Activated naive CD4-positive, alpha-beta T cell treated with Interleukin-2 at 50 U/mL for 16 hours (primary cell): ENCODE results near the gene SH2D3A.
"Not testable (repeated sequence)": the region's sequence is repeated elsewhere in the genome, so short reads cannot be mapped to it uniquely, and the experiment has no call there.

Source experiments
- DNase-seq: peaks from one replicate; pipeline ENCODE4 v3.0.0-alpha.2; 2020

Gene SH2D3A

GRCh38 chr19:6767357-6768235 lies at the start of gene SH2D3A:
TSS of gene SH2D3A (minus strand) at chr19:6767435. CDS start at chr19:6763748, 3,687 bp downstream.
- DNase-seq = peak; percentile 92

- DNase-seq = no peak
These were observed 46.4 kb upstream of the SH2D3A start for GRCh38 chr19:6813659-6814058.

DNA sequence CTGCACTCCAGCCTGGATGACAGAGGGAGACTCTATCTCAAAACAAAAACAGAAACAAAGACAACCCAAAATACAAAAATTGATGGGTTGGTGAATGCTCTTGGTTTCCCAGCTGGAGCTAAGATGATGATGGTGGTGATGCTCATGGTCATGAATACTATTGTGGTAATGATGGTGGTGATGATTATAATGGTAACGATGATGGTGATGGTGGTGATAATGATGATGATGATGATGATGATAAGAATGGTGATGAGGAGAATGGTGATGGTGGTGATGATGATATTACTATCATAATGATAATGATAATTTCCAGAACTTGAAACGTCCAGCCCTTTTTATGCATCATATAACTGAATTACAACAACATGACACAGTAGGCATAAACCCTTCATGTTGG lies 45.4 kb upstream of the SH2D3A start:
- DNase-seq = no peak

DNA sequence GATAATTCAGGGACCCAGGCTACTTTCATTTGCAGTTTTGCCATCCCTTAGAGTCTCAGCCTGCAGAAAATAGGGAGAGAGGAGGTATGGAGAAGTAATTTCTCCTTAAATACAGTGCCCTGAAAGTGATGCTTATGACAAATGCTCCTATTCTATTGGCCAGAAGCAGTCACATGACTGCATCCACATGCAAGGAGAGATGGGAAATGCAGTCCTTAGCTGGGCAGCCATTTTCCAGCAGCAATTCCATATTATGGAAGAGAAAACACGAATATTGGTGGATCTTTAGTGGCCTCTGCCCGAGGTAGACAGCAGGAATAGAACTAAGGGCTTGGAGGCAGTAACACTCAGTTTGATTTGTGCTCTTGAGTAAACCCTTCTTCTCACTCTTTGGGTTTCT lies 44.7 kb upstream of the SH2D3A start:
- DNase-seq = no peak

DNA sequence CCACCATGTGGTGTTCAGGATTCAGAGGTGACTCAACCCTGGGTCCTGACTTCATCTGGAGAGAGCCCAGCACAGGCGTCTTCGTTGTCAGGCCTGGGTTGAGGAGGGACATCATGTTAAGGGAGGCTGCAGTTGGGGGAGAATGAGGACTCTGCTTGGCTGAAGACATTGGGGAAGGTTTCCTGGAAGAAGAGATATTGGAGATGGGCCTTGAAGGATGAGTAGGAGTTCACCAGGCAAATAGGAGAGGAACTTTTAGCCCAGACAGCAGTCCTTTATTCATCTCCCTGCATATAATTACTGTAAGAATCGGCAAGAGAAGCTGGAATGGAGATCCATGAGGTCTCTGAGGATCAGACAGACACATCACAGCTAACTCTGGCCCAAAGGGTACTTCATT lies 44.1 kb upstream of the SH2D3A start:
- DNase-seq = no peak

DNA sequence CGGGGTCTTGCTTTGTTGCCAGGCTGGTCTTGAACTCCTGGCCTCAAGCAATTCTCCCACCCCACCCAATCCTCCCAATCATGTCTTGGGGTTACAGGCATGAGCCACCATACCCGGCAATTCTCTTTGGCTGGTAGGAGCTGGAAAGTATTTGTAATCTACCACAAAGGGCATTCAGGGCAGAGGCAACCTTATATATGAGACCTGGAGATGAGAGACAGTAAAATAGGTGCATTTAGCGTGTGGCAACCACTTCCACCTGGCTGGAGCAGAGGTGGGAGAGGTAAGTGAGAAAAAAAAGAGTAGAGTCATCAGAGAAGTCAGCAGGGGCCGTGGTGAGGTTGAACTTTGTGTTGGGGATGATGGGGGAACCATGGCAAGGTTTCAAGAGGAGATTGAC lies 42.0 kb upstream of the SH2D3A start:
- DNase-seq = no peak

DNA sequence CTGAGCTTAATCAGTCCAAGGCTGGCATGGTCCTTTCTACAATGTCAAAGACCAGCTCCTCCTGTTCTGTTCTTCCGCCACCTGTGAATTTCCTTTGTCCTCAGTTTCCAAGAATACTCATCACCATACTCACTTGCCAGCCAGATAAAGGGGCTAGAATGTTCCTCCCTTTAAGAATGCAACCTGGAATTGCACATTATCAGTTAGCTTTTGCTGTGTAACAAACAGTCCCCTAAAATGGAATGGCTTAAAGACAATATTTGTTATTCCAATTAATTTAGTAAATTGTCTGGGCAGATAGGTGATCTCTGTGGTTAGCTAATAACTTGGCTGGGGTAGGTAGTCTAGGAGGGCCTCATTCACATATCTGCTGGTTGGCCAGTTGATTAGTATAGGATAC lies 41.3 kb upstream of the SH2D3A start:
- no peak for DNase-seq

DNA sequence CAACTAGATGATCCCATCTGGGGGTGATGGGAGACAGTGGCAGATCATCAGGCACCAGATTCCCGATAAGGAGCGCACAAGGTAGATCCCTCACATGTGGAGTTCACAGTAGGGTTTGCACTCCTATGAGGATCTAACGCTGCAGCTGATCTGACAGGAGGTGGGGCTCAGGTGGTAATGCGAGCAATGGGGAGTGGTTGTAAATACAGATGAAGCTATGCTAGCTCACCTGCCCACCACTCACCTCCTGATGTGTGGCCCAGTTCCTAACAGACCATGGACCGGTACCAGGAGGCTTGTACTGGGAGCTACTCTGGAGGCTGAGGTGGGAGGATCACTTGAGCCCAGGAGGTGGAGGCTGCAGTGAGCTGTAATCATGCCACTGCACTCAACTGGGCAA lies 40.1 kb upstream of the SH2D3A start:
- no peak for DNase-seq

GRCh38 chr19:6806488-6806887 lies 39.3 kb upstream of the SH2D3A start:
- DNase-seq = no peak

GRCh38 chr19:6803036-6803404 lies 35.8 kb upstream of the SH2D3A start:
- DNase-seq = no peak

GRCh38 chr19:6802336-6803035 lies 35.3 kb upstream of the SH2D3A start:
- DNase-seq = peak; percentile 74

DNA sequence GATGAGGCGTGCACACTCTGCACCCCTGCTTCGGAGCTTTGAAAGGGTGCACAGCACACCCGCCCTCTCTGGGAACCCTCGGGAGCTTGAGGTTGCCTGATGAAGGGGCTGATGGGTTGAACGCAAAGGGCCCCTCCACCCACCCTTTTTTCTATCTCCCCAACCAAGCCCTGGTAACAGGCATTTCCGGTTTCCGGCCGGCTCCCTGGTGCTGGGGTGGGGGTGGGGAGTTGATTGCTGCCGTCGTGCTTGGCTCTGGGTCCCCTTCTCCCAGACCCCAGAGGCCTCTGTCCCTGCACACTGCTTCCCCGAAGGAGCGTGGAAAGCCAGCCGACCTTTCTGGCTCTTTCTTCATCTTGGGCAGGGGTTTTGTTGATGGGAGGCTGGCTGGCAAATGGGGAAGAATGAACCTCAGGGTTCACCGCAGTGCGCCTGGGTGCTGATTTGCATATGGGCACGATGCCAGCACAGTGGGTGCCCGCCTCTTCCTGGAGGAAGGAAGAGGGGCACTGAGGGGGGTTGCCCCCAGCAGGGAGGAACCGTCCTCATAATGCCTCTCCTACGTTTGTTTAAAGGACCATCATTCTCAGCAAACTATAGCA lies 34.4 kb upstream of the SH2D3A start:
- peak; percentile 80 for DNase-seq

DNA sequence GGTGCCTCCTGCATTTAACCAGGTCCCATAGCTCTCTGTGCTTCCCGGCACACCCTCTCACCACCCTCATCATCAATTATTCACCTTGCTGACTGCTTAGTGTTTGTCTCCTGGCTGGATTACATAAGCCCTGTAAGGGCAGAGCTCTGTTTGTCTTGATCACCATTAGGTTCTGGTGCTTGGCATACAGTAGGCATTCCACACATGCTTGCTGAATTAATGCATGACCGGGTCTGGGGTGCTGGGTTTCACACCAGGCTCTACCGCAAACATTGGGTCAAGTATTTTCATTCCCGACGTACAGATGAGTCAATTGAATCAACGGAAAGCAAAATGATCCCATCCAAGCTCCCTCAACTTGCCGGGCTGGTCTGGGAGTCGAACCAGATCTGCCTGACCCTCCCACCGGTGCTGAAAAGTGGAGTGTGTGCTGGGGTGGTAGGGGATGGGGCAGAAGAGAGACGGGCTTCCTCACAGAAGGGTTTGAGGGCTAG lies 33.8 kb upstream of the SH2D3A start:
- DNase-seq = no peak

DNA sequence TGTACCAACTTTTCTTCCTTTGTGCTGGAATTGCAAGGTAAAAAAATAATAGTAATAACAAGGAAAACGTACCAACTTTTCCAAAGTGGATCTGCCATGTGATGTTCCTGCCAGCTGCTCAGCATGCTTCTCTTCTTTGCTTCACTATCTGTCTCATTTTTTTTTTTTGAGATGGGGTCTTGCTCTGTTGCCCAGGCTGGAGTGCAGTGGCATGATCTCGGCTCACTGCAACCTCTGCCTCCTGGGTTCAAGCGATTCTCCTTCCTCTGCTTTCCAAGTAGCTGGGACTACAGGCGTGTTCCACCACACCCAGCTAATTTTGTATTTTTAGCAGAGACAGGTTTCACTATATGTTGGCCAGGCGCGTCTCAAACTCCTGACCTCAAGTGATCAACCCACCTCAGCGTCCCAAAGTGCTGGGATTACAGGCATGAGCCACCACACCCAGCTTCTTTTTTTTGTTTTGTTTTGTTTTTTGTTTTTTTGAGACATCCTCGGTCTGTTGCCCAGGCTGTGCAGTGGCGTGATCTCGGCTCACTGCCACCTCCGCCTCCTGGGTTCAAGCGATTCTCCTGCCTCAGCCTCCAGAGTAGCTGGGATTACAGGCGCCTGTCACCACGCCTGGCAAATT lies 33.0 kb upstream of the SH2D3A start:
- DNase-seq = not testable (repeated sequence)

GRCh38 chr19:6797646-6798045 lies 30.4 kb upstream of the SH2D3A start:
- DNase-seq = no peak

- no peak for DNase-seq
These were observed 29.0 kb upstream of the SH2D3A start for GRCh38 chr19:6796278-6796677.

DNA sequence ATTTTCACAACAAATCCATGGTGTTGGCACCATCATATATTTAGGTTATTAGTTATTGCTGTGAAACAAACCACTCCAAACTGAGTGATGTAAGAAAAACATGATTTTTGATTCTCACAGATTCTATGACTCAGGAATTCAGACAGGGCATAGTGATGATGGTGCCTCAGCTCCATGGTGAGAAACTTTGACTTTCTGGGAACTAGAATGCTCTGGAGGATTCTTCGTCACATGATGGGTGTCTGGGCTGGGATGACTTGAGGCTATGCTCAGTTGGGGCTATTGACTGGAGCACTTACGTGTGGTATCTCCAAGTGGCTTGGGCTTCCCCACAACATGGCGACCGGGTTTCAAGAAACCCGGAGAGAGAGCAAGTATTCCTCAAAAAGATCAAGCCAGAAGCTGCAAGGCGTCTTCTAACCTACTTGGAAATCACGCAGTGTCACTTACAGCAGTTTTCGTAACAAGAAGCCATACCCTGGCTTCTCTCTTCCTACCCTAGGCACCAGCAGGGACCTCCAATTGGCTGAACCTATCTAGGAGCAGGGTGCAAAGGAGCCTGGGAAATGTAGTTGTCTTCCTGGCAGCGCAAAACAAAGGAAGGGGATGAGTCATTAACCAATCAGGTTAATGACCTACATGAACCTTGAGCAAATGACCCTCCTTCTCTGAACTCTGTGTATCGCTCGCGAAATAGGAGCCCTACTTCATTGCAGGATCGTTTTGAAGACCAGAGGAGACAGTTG lies 27.6 kb upstream of the SH2D3A start:
- no peak for DNase-seq

- no peak for DNase-seq
These were observed 26.7 kb upstream of the SH2D3A start for GRCh38 chr19:6793973-6794372.

DNA sequence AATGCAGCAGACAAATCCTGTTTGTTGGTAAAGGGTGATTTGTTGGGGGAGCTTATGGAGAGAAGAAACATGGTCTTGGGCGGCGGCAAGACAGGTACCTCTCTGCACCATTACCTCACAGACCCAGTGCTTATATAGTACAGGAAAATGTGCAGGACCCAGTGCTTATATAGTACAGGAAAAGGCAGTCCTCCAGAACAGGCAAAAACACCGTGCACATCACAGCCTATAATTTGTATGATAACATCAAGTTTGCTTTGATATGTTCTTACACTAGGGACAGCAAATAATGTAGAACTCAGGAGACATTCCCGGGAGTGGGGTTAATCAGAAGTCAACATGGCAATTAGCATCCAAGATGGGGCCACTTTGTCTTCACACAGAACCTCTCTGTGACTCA lies 26.2 kb upstream of the SH2D3A start:
- DNase-seq = no peak

- no peak for DNase-seq
These were observed 24.0 kb upstream of the SH2D3A start for GRCh38 chr19:6791237-6791636.

GRCh38 chr19:6790194-6791128 lies 23.2 kb upstream of the SH2D3A start:
- no peak for DNase-seq
